ENCODE results near the gene RGS19.

The RGS19 gene

GRCh38 chr20:64102647-64103354, 23.5 kb upstream of the RGS19 start:
- no peak overlapping the region for H3K4me3 ChIP-seq (ENCODE audit: low read depth, low read length)
- no peak for DNase-seq (ENCODE audit: low read depth, low spot score)
- in situ Hi-C loops (cut with HindIII; ENCODE audit: low sequenced_read_pairs): no loop called here
- TF ChIP-seq CTCF (IDR thresholded peaks at IDR 0.05; ENCODE audit: low read depth, low read length): no peak

GRCh38 chr20:64101731-64102621, 22.7 kb upstream of the RGS19 start:
- peak; percentile 64 for TF ChIP-seq CTCF (IDR thresholded peaks at IDR 0.05; ENCODE audit: low read depth, low read length)
- in situ Hi-C loops (cut with HindIII; ENCODE audit: low sequenced_read_pairs): no loop called here
- no peak overlapping the region for H3K4me3 ChIP-seq (ENCODE audit: low read depth, low read length)
- DNase-seq (ENCODE audit: low read depth, low spot score): no peak

- H3K4me3 ChIP-seq (ENCODE audit: low read depth, low read length): no peak overlapping the region
- no peak for DNase-seq (ENCODE audit: low read depth, low spot score)
- no peak for TF ChIP-seq CTCF (IDR thresholded peaks at IDR 0.05; ENCODE audit: low read depth, low read length)
- in situ Hi-C loops (cut with HindIII; ENCODE audit: low sequenced_read_pairs): no loop called here
Observed at GRCh38 chr20:64100946-64101688, 21.8 kb upstream of the RGS19 start.

GRCh38 chr20:64100566-64100888, 21.2 kb upstream of the RGS19 start:
- no peak for TF ChIP-seq CTCF (IDR thresholded peaks at IDR 0.05; ENCODE audit: low read depth, low read length)
- no peak for DNase-seq (ENCODE audit: low read depth, low spot score)
- in situ Hi-C loops (cut with HindIII; ENCODE audit: low sequenced_read_pairs): no loop called here
- no peak overlapping the region for H3K4me3 ChIP-seq (ENCODE audit: low read depth, low read length)

GRCh38 chr20:64099880-64100565, 20.7 kb upstream of the RGS19 start:
- DNase-seq (ENCODE audit: low read depth, low spot score): no peak
- no peak overlapping the region for H3K4me3 ChIP-seq (ENCODE audit: low read depth, low read length)
- no peak for TF ChIP-seq CTCF (IDR thresholded peaks at IDR 0.05; ENCODE audit: low read depth, low read length)
- in situ Hi-C loops (cut with HindIII; ENCODE audit: low sequenced_read_pairs): no loop called here
